Keratinocyte (primary cell): ENCODE results near the gene ETFA. TPM values are rescaled to one million over a fixed set of nuclear protein-coding genes. Genes with fewer than 3 reads are reported as not detected.

Experiments used
- DNase-seq: peaks from one replicate; pipeline ENCODE4 v3.0.0-alpha.2; 2011; ENCODE audit warnings: low read depth, missing footprints, low spot score
- FAIRE-seq: peaks from 2 replicates; lab custom pipeline; 2011; peaks lifted over from hg19 to GRCh38; lab: Jason Lieb, UNC
- H2AFZ ChIP-seq: 2 replicates; pipeline ENCODE4 v1.6.0; 2012; ENCODE audit warnings: low read length, control low read depth, inconsistent platforms; ENCODE audit not compliant: control insufficient read depth
- H3K27ac ChIP-seq: 2 replicates; pipeline ENCODE4 v1.5.1; 2011; ENCODE audit warnings: low read length; ENCODE audit not compliant: control insufficient read depth, insufficient read depth
- H3K27me3 ChIP-seq: 3 replicates; pipeline ENCODE4 v1.6.0; 2011; ENCODE audit warnings: low read length; ENCODE audit not compliant: control insufficient read depth, insufficient read depth; ENCODE audit errors: extremely low read depth
- H3K36me3 ChIP-seq, 2 experiments: 2 replicates in 1 of 2; 3 replicates in 1 of 2; pipeline ENCODE4 v1.5.1; 2011; ENCODE audit warnings: low read length in 2 of 2, mild to moderate bottlenecking in 1 of 2; ENCODE audit not compliant: control insufficient read depth in 2 of 2, insufficient read depth in 2 of 2; ENCODE audit errors: extremely low read depth in 1 of 2
- H3K4me1 ChIP-seq: 3 replicates; pipeline ENCODE4 v1.5.1; 2011; ENCODE audit warnings: low read length; ENCODE audit not compliant: control insufficient read depth, insufficient read depth; ENCODE audit errors: extremely low read depth
- H3K4me2 ChIP-seq: 3 replicates; pipeline ENCODE4 v1.6.0; 2011; ENCODE audit warnings: low read depth, low read length; ENCODE audit not compliant: control insufficient read depth, insufficient read depth; ENCODE audit errors: extremely low read depth
- H3K4me3 ChIP-seq, 3 experiments: fragments of 200-600 bp in 1 of 3; sonication (generic) in 1 of 3; 2 replicates in 2 of 3; 3 replicates in 1 of 3; pipeline ENCODE4 v1.5.1; 2011 to 2016; ENCODE audit warnings: low read length in 3 of 3, mild to moderate bottlenecking in 3 of 3, control low read depth in 2 of 3, inconsistent platforms in 1 of 3, low read depth in 1 of 3, mixed read lengths in 1 of 3, mixed run types in 1 of 3, moderate library complexity in 1 of 3; ENCODE audit not compliant: control insufficient read depth in 2 of 3, insufficient read depth in 2 of 3; ENCODE audit errors: extremely low read depth in 1 of 3
- H3K79me2 ChIP-seq: 2 replicates; pipeline ENCODE4 v1.6.0; 2012; ENCODE audit warnings: low read length; ENCODE audit not compliant: control insufficient read depth, insufficient read depth
- H3K9ac ChIP-seq: 3 replicates; pipeline ENCODE4 v1.6.0; 2011; ENCODE audit warnings: low read length; ENCODE audit not compliant: control insufficient read depth, insufficient read depth; ENCODE audit errors: extremely low read depth
- H3K9me1 ChIP-seq: 3 replicates; pipeline ENCODE4 v1.6.0; 2011; ENCODE audit warnings: low read length; ENCODE audit not compliant: control insufficient read depth, insufficient read depth; ENCODE audit errors: extremely low read depth
- H3K9me3 ChIP-seq: 2 replicates; pipeline ENCODE4 v1.5.1; 2012; ENCODE audit warnings: low read depth, low read length; ENCODE audit not compliant: control insufficient read depth
- H4K20me1 ChIP-seq: 3 replicates; pipeline ENCODE4 v1.6.0; 2011; ENCODE audit warnings: low read length; ENCODE audit not compliant: control insufficient read depth, insufficient read depth; ENCODE audit errors: extremely low read depth
- CTCF ChIP-seq, 3 experiments: IDR thresholded peaks in 1 of 3; conservative IDR thresholded peaks in 1 of 3; optimal IDR thresholded peaks in 1 of 3; 2 replicates in 2 of 3; 3 replicates in 1 of 3; pipeline versions ENCODE3 to v1.5.1; 2011; ENCODE audit warnings: low read length in 3 of 3, mild to moderate bottlenecking in 3 of 3, moderate library complexity in 2 of 3, control low read depth in 1 of 3, inconsistent platforms in 1 of 3; ENCODE audit not compliant: insufficient read depth in 2 of 3; ENCODE audit errors: extremely low read depth in 1 of 3
- EZH2 ChIP-seq: IDR thresholded peaks from one replicate; pipeline ENCODE4 v1.6.1; 2012; ENCODE audit warnings: inconsistent platforms, mild to moderate bottlenecking, low read length, moderate library complexity
- dilution Hi-C: fragments of 300-500 bp; cut with MboI; formaldehyde crosslinking; loops from one replicate; pipeline ENCODE4 v1.7.0; 2020; ENCODE audit warnings: low sequenced_read_pairs; ENCODE audit not compliant: extremely low pct_ligation_motif_present
- polyA plus RNA-seq, 5 experiments: library from polyadenylated mRNA; depleted of rRNA in 3 of 5; stranded (reverse) in 3 of 5; stranded (forward) in 1 of 5; unstranded in 1 of 5; fragments of >200 nt; gene quantifications; 1 replicate in 1 of 5; 2 replicates in 3 of 5; 3 replicates in 1 of 5; pipeline versions ENCODE4 v1.2.1 to v1.2.3, GENCODE V29; 2011 to 2012; ENCODE audit warnings: missing spikeins in 2 of 5, low read depth in 1 of 5, low replicate concordance in 1 of 5

The ETFA gene
- polyA plus RNA-seq, 1 donor (not counting 4 experiments of a cell fraction or from before 2014, with no cell fraction given), result 230 TPM

- H3K4me1 ChIP-seq, result no peaks in the 10 kb centered on the region
- FAIRE-seq (no peak), DNase-seq (no peak)
- no peak overlapping the region for H2AFZ ChIP-seq
- no peaks in the 10 kb centered on the region for H3K9me3 ChIP-seq
- dilution Hi-C loops, result no loop called here
- H3K27ac ChIP-seq, result no peak overlapping the region
- no peak overlapping the region for H3K9ac ChIP-seq
- H3K4me2 ChIP-seq, result no peak overlapping the region
- no peaks in the 10 kb centered on the region for H3K9me1 ChIP-seq
- TF ChIP-seq EZH2 (no peak), CTCF (optimal IDR thresholded peaks at IDR 0.05 in 1 of 3, IDR thresholded peaks at IDR 0.05 in 1 of 3, conservative IDR thresholded peaks at IDR 0.05 in 1 of 3; ENCODE audit: extremely low read depth in 1 of 3, insufficient read depth in 2 of 3, low read length in 3 of 3) (no peak)
- no peak overlapping the region for H3K4me3 ChIP-seq
- peaks cover 0 to 3% of the 10 kb centered on the region in 2 experiments for H3K36me3 ChIP-seq
- H4K20me1 ChIP-seq, result no peaks in the 10 kb centered on the region
- no peaks in the 10 kb centered on the region for H3K27me3 ChIP-seq
- peaks cover 19% of the 10 kb centered on the region for H3K79me2 ChIP-seq
Measured at GRCh38 chr15:76289582-76289981, 21.7 kb downstream of the ETFA start.

DNA sequence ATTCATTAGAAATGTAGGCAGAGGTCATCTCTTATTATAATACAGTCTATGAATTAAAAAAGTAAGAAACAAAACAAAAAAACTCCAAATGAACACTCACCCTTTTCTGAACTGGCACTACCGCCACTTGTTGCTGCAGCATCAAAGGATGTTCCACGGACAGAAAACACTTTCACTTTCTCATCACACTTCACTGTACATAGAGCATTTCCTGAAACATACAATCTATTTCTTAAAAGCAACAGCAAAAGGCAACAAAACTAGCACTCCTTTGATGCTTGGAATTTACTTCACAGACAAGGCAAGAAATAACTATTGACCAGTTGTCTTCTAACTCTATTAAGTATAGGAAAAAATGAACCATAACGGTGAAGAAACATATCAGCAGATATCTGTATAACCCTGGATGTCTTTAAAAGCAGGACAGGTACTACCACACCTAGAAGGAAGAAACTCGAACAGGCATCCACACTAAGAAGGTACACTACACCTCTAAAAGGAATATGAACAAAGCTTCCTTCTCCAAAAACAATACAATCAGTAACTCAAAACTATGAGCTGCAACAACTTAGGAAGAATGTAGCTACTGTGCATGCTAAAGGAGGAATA, 24.9 kb downstream of the ETFA start:
- no peaks in the 10 kb centered on the region for H3K4me1 ChIP-seq
- H3K36me3 ChIP-seq, result peaks cover 6 to 13% of the 10 kb centered on the region in 2 experiments
- no peaks in the 10 kb centered on the region for H3K9me3 ChIP-seq
- peaks cover 2% of the 10 kb centered on the region for H3K79me2 ChIP-seq
- dilution Hi-C loops, result no loop called here
- H2AFZ ChIP-seq, result no peak overlapping the region
- no peaks in the 10 kb centered on the region for H3K9me1 ChIP-seq
- no peak for TF ChIP-seq CTCF (optimal IDR thresholded peaks at IDR 0.05 in 1 of 3, IDR thresholded peaks at IDR 0.05 in 1 of 3, conservative IDR thresholded peaks at IDR 0.05 in 1 of 3; ENCODE audit: extremely low read depth in 1 of 3, insufficient read depth in 2 of 3, low read length in 3 of 3)
- no peak for TF ChIP-seq EZH2
- H3K27me3 ChIP-seq, result no peaks in the 10 kb centered on the region
- FAIRE-seq, result no peak
- H4K20me1 ChIP-seq, result no peaks in the 10 kb centered on the region
- no peak overlapping the region for H3K27ac ChIP-seq
- peak overlapping the region; percentile 49 for H3K4me2 ChIP-seq
- no peak overlapping the region for H3K9ac ChIP-seq
- no peak overlapping the region for H3K4me3 ChIP-seq
- DNase-seq, result no peak
